GM10266 (cell line): Measurements from ENCODE around the gene FREM2.

Source experiments
- DNase-seq: peaks from one replicate; pipeline ENCODE4 v3.0.0; 2012; ENCODE audit errors: extremely low spot score
- CTCF ChIP-seq: IDR thresholded peaks from 2 replicates; pipeline ENCODE4 v1.5.1; 2012; ENCODE audit warnings: mild to moderate bottlenecking, low read depth; ENCODE audit not compliant: control insufficient read depth, insufficient read depth; ENCODE audit errors: missing control alignments

FREM2 gene

GRCh38 chr13:38769526-38769925 is 82.6 kb downstream of the FREM2 start:
- no peak for TF ChIP-seq CTCF
- DNase-seq: no peak

GRCh38 chr13:38775085-38775484 is 88.2 kb downstream of the FREM2 start:
- DNase-seq: no peak
- TF ChIP-seq CTCF: no peak

GRCh38 chr13:38777347-38778119 is 90.7 kb downstream of the FREM2 start:
- no peak for TF ChIP-seq CTCF
- no peak for DNase-seq

- TF ChIP-seq CTCF: no peak
- no peak for DNase-seq
Observed at GRCh38 chr13:38781539-38781938, 94.7 kb downstream of the FREM2 start.

- no peak for DNase-seq
- no peak for TF ChIP-seq CTCF
Observed at GRCh38 chr13:38784036-38784880, 97.4 kb downstream of the FREM2 start.

- no peak for TF ChIP-seq CTCF
- DNase-seq: no peak
Observed at GRCh38 chr13:38785042-38785441, 98.2 kb downstream of the FREM2 start.

- DNase-seq: no peak
- no peak for TF ChIP-seq CTCF
Observed at GRCh38 chr13:38785490-38785889, 98.6 kb downstream of the FREM2 start.
